DOHH2 (cell line): ENCODE results near the gene NIT1.

Experiments used
- H3F3A ChIP-seq: fragments of 200-600 bp; sonication (generic), shearing (Covaris generic); 2 replicates; pipeline ENCODE4 v1.6.0; 2016; ENCODE audit warnings: antibody characterized with exemption, mild to moderate bottlenecking; ENCODE audit not compliant: control insufficient read depth, insufficient read depth
- H3K27ac ChIP-seq: fragments of 200-600 bp; sonication (generic); 2 replicates; pipeline ENCODE4 v1.5.1; 2014; ENCODE audit warnings: low read depth, mild to moderate bottlenecking, low read length, moderate library complexity
- H3K27me3 ChIP-seq: fragments of 200-600 bp; sonication (generic); 2 replicates; pipeline ENCODE4 v1.6.1; 2014; ENCODE audit warnings: mild to moderate bottlenecking, low read length, mixed read lengths; ENCODE audit not compliant: control insufficient read depth
- H3K36me3 ChIP-seq: fragments of 200-600 bp; sonication (generic); 2 replicates; pipeline ENCODE4 v1.6.1; 2014; ENCODE audit warnings: mild to moderate bottlenecking, low read length, moderate library complexity, mixed read lengths; ENCODE audit not compliant: control insufficient read depth
- H3K4me1 ChIP-seq: fragments of 200-600 bp; sonication (generic); 2 replicates; pipeline ENCODE4 v1.6.1; 2014; ENCODE audit warnings: mild to moderate bottlenecking, low read length, mixed read lengths; ENCODE audit not compliant: control insufficient read depth
- H3K4me2 ChIP-seq: fragments of 200-600 bp; sonication (generic); 2 replicates; pipeline ENCODE4 v1.6.0; 2014; ENCODE audit warnings: mild to moderate bottlenecking, low read length, moderate library complexity
- H3K4me3 ChIP-seq: fragments of 200-600 bp; sonication (generic); 2 replicates; pipeline ENCODE4 v1.5.1; 2014; ENCODE audit warnings: mild to moderate bottlenecking, low read length, mixed read lengths
- H3K79me2 ChIP-seq: fragments of 200-600 bp; sonication (generic); 2 replicates; pipeline ENCODE4 v1.6.1; 2014; ENCODE audit warnings: mild to moderate bottlenecking, low read length, mixed read lengths; ENCODE audit not compliant: control insufficient read depth
- H3K9me2 ChIP-seq: fragments of 200-600 bp; sonication (generic); replicated peaks from 2 replicates; pipeline ENCODE4 v1.6.1; 2014; ENCODE audit warnings: mild to moderate bottlenecking, low read length, mixed read lengths; ENCODE audit not compliant: control insufficient read depth
- H3K9me3 ChIP-seq: fragments of 200-600 bp; sonication (generic); 2 replicates; pipeline ENCODE4 v1.6.1; 2014; ENCODE audit warnings: antibody characterized with exemption, low read length, mixed read lengths; ENCODE audit not compliant: control insufficient read depth, insufficient read depth
- H4K20me1 ChIP-seq: fragments of 200-600 bp; sonication (generic); 2 replicates; pipeline ENCODE4 v1.6.0; 2014; ENCODE audit warnings: low read depth, mild to moderate bottlenecking, antibody characterized with exemption, low read length, moderate library complexity; ENCODE audit not compliant: control insufficient read depth, insufficient read depth
- EZH2phosphoT487 ChIP-seq: fragments of 200-600 bp; sonication (generic); IDR thresholded peaks from 2 replicates; pipeline ENCODE4 v1.6.1; 2017; ENCODE audit warnings: borderline replicate concordance, mild to moderate bottlenecking, antibody characterized with exemption, low read length, moderate library complexity, mixed read lengths
- TF ChIP-seq, protein P1 (sequence below): fragments of 200-600 bp; sonication (generic); IDR thresholded peaks from one replicate; pipeline ENCODE4 v1.5.1; 2014; ENCODE audit warnings: antibody characterized with exemption, mild to moderate bottlenecking, low read depth, low read length; ENCODE audit not compliant: poor library complexity, severe bottlenecking

NIT1 gene

DNA sequence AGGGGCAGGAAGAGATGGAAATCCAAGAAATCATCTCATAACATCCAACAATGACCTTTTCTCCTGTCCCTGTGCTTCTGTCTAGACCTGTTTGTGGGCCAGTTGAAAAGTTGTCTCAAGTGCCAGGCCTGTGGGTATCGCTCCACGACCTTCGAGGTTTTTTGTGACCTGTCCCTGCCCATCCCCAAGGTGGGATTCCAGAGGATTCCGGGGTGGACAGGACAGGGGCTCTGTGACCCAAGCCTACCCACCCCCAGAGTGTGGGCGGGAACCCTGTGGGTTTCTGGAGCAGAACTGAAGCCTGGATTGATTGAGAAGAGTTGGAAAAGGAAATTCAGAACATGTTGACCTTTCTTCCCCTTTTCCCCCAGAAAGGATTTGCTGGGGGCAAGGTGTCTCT is 45.9 kb downstream of the NIT1 start:
- H3K9me3 ChIP-seq: no peaks in the 10 kb centered on the region
- no peak overlapping the region for H3K4me2 ChIP-seq
- peaks cover 33% of the 10 kb centered on the region for H3K4me1 ChIP-seq
- TF ChIP-seq, protein P1, sequence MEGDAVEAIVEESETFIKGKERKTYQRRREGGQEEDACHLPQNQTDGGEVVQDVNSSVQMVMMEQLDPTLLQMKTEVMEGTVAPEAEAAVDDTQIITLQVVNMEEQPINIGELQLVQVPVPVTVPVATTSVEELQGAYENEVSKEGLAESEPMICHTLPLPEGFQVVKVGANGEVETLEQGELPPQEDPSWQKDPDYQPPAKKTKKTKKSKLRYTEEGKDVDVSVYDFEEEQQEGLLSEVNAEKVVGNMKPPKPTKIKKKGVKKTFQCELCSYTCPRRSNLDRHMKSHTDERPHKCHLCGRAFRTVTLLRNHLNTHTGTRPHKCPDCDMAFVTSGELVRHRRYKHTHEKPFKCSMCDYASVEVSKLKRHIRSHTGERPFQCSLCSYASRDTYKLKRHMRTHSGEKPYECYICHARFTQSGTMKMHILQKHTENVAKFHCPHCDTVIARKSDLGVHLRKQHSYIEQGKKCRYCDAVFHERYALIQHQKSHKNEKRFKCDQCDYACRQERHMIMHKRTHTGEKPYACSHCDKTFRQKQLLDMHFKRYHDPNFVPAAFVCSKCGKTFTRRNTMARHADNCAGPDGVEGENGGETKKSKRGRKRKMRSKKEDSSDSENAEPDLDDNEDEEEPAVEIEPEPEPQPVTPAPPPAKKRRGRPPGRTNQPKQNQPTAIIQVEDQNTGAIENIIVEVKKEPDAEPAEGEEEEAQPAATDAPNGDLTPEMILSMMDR: no peak
- TF ChIP-seq EZH2phosphoT487: no peak
- no peaks in the 10 kb centered on the region for H3K9me2 ChIP-seq
- no peaks in the 10 kb centered on the region for H3F3A ChIP-seq
- peaks cover 22% of the 10 kb centered on the region for H3K79me2 ChIP-seq
- no peak overlapping the region for H3K4me3 ChIP-seq
- H3K27me3 ChIP-seq: no peaks in the 10 kb centered on the region
- peaks cover 35% of the 10 kb centered on the region for H3K36me3 ChIP-seq
- no peaks in the 10 kb centered on the region for H4K20me1 ChIP-seq
- H3K27ac ChIP-seq: no peak overlapping the region

DNA sequence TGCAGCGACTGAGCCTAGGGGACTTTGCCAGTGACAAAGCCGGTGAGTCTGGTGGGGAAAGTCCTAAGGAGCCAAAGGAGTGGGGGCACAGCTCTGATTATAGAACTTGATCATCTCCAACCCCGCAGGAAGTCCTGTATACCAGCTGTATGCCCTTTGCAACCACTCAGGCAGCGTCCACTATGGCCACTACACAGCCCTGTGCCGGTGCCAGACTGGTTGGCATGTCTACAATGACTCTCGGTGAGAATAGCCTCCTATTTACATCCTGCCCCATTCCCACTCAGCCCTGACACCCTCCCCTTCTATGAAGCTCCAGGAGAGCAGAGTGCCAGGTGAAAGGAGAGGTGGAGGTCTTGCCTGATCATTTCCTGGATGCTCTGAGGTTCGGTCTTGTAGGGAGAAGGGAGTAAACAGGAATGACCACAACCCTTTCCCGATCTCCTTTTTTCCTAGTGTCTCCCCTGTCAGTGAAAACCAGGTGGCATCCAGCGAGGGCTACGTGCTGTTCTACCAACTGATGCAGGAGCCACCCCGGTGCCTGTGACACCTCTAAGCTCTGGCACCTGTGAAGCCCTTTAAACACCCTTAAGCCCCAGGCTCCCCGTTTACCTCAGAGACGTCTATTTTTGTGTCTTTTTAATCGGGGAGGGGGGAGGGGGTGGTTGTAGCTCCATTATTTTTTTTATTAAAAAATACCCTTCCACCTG is 47.2 kb downstream of the NIT1 start:
- Histone ChIP-seq H3K27ac (peak overlapping the region; percentile 41), H3K4me3 (peak overlapping the region; percentile 95), H3K9me3 (no peaks in the 10 kb centered on the region), H3F3A (no peaks in the 10 kb centered on the region), H4K20me1 (no peaks in the 10 kb centered on the region), H3K4me2 (peak overlapping the region; percentile 77), H3K9me2 (no peaks in the 10 kb centered on the region), H3K27me3 (no peaks in the 10 kb centered on the region), H3K79me2 (peaks cover 16% of the 10 kb centered on the region), H3K36me3 (peaks cover 43% of the 10 kb centered on the region), H3K4me1 (peaks cover 27% of the 10 kb centered on the region)
- TF ChIP-seq EZH2phosphoT487: no peak
- TF ChIP-seq, protein P1: no peak

DNA sequence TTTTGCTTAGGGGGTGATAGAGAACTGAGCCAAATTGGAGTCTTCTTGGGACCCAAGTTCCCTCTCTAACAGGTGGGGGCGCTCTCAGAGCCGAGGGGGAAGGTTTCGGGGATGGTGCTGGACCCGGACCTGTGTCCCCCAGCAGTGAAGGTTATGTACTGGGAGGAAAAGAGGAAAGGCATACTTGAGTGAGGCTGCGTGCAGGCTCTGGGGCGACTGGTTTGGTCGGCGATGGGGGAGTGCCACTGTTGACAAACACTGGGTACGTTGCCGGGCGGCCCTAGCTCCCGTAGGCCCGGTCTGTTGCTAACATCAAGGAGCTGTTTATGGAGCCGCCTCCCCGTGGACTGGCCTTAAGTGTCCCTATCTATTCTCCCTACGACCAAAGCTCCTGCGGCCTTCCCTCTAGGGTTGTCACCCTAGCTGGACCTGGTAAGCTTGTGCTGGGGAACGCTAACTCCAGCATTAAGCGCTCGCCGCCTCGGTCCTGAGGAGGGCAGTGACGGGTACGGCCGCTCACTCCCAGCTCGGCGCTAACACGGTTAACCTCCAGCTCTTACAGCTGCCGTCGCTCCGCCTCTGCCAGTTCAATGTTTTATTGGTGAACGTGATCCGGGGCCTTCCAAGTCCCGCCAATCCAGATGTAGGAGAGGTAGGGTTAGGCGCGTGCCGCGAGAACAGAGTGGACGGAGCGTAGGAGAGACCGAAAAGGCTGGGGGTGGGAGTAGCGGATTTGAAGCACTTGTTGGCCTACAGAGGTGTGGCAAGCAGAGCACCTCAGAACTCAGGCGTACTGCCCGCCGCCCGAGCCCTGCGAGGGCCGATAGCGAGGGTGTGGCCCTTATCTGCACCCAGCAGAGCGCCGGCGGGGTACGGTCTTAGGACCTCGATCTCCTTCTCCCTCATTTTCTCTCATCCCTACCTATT is 48.1 kb downstream of the NIT1 start, which contains the start of gene PPOX:
Gene PPOX, plus strand, starts transcription at position 685 of the 927 bp plus-strand sequence. CDS start 422 bp downstream, outside the sequence.
- Histone ChIP-seq H3K4me3 (peak within 1 kb of the TSS; percentile 95), H4K20me1 (no peaks in the 10 kb centered on the region), H3K27ac (peak within 1 kb of the TSS; percentile 41), H3K4me1 (peaks cover 20% of the 10 kb centered on the region), H3F3A (no peaks in the 10 kb centered on the region), H3K9me2 (no peaks in the 10 kb centered on the region), H3K4me2 (peak within 1 kb of the TSS; percentile 77), H3K36me3 (peaks cover 51% of the 10 kb centered on the region), H3K27me3 (no peaks in the 10 kb centered on the region), H3K79me2 (peaks cover 8% of the 10 kb centered on the region), H3K9me3 (no peaks in the 10 kb centered on the region)
- no peak for TF ChIP-seq EZH2phosphoT487
- TF ChIP-seq, protein P1: peak; percentile 95
